Prostate gland (tissue), 2 donors: ENCODE results near the gene NFKBIA. TPM values are rescaled to one million over a fixed set of nuclear protein-coding genes. Genes with fewer than 3 reads are reported as not detected.
"Not testable (repeated sequence)": the region's sequence is repeated elsewhere in the genome, so short reads cannot be mapped to it uniquely, and the experiment has no call there.

ENCODE experiments used
- DNase-seq: peaks from one replicate; pipeline ENCODE4 v3.0.0-alpha.2; 2019; ENCODE audit warnings: low spot score
- H3K27ac ChIP-seq, 2 donors: fragments of 200-600 bp; sonication (generic); 2 replicates each; pipeline ENCODE4 v1.5.1; 2017 to 2019
- H3K27me3 ChIP-seq: fragments of 200-600 bp; sonication (generic); replicated peaks from 2 replicates; pipeline ENCODE4 v1.5.1; 2019; ENCODE audit not compliant: insufficient read depth
- H3K36me3 ChIP-seq, 2 donors: fragments of 200-600 bp; sonication (generic); 1 replicate in 1 of 2; 2 replicates in 1 of 2; pipeline versions ENCODE4 v1.5.1 to v1.8.1; 2017 to 2019
- H3K4me1 ChIP-seq: fragments of 200-600 bp; sonication (generic); replicated peaks from 2 replicates; pipeline ENCODE4 v1.5.1; 2019
- H3K4me3 ChIP-seq, 2 donors: fragments of 200-600 bp; sonication (generic); 2 replicates each; pipeline ENCODE4 v1.5.1; 2017 to 2019
- H3K9me3 ChIP-seq: fragments of 200-600 bp; sonication (generic); 2 replicates; pipeline ENCODE4 v1.5.1; 2017
- POLR2A ChIP-seq: fragments of 450-650 bp; IDR thresholded peaks from one replicate; pipeline ENCODE4 v1.6.1; 2016; ENCODE audit warnings: antibody characterized with exemption, mild to moderate bottlenecking
- POLR2AphosphoS5 ChIP-seq: sonication (generic); formaldehyde crosslinking; IDR thresholded peaks from one replicate; pipeline ENCODE4 v1.6.1; 2017; ENCODE audit warnings: antibody characterized with exemption
- WGBS: methylation state at CpG from one replicate; pipeline ENCODE4 v1.1.5; 2018; 5-methylcytosine and 5-hydroxymethylcytosine counted together
- intact Hi-C: fragments of 100-400 bp; cut with DNase I; formaldehyde crosslinking; loops from one replicate; pipeline ENCODE4 v1.14.2; 2022
- total RNA-seq, 2 donors: library from RNA; depleted of rRNA; stranded (reverse); fragments of >200 nt; gene quantifications; one replicate each; pipeline ENCODE4 v1.1.0, GENCODE V29; 2016
- TF ChIP-seq, protein P1 (sequence below), 4 experiments: fragments of 200-600 bp in 2 of 4; fragments of 450-650 bp in 2 of 4; sonication (generic) in 2 of 4; IDR thresholded peaks; 1 replicate in 3 of 4; 2 replicates in 1 of 4; pipeline ENCODE4 v1.5.1; 2016 to 2019; ENCODE audit warnings: antibody characterized with exemption in 4 of 4, mild to moderate bottlenecking in 2 of 4, moderate library complexity in 2 of 4

The NFKBIA gene
- total RNA-seq, 2 donors from 2014 or later, result 294 to 415 TPM

- intact Hi-C loops, result no loop called here
- 35% methylated on average over 5 of the region's 5 CpGs for WGBS
- Histone ChIP-seq H3K4me3 (no peak overlapping the region), H3K27me3 (no peaks in the 10 kb centered on the region), H3K36me3 (no peaks in the 10 kb centered on the region), H3K9me3 (no peaks in the 10 kb centered on the region), H3K4me1 (peaks cover 8% of the 10 kb centered on the region), H3K27ac (peak overlapping the region; percentile 48 to 60)
- TF ChIP-seq POLR2AphosphoS5 (peak; percentile 3), POLR2A (no peak)
- TF ChIP-seq, protein P1, sequence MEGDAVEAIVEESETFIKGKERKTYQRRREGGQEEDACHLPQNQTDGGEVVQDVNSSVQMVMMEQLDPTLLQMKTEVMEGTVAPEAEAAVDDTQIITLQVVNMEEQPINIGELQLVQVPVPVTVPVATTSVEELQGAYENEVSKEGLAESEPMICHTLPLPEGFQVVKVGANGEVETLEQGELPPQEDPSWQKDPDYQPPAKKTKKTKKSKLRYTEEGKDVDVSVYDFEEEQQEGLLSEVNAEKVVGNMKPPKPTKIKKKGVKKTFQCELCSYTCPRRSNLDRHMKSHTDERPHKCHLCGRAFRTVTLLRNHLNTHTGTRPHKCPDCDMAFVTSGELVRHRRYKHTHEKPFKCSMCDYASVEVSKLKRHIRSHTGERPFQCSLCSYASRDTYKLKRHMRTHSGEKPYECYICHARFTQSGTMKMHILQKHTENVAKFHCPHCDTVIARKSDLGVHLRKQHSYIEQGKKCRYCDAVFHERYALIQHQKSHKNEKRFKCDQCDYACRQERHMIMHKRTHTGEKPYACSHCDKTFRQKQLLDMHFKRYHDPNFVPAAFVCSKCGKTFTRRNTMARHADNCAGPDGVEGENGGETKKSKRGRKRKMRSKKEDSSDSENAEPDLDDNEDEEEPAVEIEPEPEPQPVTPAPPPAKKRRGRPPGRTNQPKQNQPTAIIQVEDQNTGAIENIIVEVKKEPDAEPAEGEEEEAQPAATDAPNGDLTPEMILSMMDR (IDR thresholded peaks at IDR 0.05), result no peak
- DNase-seq, result no peak
These were observed 48.3 kb downstream of the NFKBIA start for GRCh38 chr14:35355981-35356841.

GRCh38 chr14:35355235-35355634, 49.3 kb downstream of the NFKBIA start:
- H3K27me3 ChIP-seq, H3K36me3 ChIP-seq, intact Hi-C loops, H3K4me3 ChIP-seq, H3K9me3 ChIP-seq, H3K4me1 ChIP-seq, DNase-seq: not testable (repeated sequence)
- WGBS, result 96% methylated on average over 6 of the region's 6 CpGs
- peak overlapping the region in 1 of 2 donors; percentile 26 for H3K27ac ChIP-seq

DNA sequence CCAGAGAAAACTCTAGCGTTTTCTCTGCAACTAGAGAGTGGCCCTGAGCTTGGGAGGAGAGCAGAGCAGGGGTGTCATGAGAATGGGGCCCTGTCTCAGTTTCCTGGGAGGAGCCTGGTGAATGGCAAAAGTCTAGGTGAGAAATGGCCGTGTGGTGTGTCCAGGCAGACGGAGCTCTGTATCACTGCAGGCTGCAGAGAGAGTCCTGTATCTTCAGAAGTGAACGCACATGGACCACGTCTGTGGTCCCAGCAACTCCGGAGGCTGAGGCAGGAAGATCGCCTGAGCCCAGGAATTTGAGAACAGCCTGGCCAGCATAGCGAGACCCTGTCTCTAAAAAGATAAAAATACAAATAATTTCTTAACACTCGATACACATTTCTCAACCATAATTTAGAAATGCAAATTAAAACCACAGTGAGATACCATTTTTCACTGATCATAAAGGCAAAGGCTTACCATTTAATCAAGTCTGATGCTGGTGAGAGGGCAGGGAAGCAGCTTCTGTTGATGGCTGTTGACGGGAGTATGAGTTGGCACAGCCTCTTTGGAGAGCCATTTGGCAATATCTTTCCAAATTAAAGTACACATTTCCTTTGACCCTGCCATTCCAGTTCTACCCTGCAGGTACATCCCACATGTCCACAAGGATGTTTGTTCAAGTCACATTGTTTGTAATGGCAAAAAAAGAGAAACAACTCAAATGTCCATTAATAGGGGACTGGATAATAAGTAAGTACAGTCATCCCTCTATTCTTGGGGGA, 51.0 kb downstream of the NFKBIA start:
- H3K9me3 ChIP-seq, result no peaks in the 10 kb centered on the region
- no peaks in the 10 kb centered on the region for H3K36me3 ChIP-seq
- peaks cover 8% of the 10 kb centered on the region for H3K4me1 ChIP-seq
- no peak overlapping the region for H3K4me3 ChIP-seq
- H3K27ac ChIP-seq, result peak overlapping the region; percentile 41 to 52
- H3K27me3 ChIP-seq, result no peaks in the 10 kb centered on the region
- WGBS, result 71% methylated on average over 10 of the region's 10 CpGs
- TF ChIP-seq POLR2A (no peak), POLR2AphosphoS5 (peak; percentile 82)
- TF ChIP-seq, protein P1 (IDR thresholded peaks at IDR 0.05), result peak in 2 of 4 experiments; percentile 15 to 41
- DNase-seq, result peak; percentile 63
- intact Hi-C loops, result no loop called here

DNA sequence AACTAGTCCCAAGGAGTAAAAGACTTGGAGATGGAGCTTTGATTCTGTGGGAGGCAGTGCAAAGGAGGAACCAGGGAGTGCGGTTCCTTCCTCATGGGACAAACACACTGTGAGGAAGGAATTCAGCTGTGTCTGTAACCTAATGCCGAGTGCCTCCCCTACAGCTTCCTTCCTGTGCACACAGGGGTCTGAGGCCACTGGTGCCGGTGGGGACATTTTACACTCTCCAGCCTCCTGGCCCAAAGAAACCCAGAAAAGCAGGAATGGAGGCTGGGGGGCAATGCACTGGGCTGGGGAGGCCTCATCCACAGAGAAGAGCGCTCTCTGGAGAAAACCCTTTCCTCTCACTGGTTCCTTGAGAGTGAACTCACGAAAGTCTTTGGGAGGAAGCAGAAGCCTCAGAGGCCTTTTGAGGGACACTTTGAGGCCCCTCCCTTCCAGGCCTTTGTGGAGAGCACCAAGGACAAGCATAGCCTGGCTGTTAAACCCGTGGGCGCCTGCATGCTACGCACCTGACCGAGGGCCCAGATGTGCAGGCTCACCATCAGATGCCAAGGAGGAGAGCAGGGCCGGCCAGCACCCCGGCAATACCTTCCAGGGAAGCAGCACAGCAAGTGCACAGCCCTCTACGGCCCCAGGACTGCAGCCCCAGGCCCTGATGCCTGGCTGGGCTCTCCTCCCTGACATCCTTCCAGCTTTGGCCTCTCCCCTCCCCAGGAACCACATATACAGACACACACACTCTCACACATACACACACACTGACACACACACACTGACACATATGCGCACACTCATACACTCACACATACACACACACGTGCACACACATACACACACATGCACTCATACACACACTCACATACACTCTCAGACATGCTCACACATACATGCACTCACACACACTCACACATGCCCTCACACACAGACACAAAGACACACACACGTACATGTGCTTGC, 52.0 kb downstream of the NFKBIA start:
- DNase-seq, result no peak
- Histone ChIP-seq H3K27ac (peak overlapping the region in 1 of 2 donors; percentile 52), H3K27me3 (no peaks in the 10 kb centered on the region), H3K9me3 (no peaks in the 10 kb centered on the region), H3K4me1 (peaks cover 8% of the 10 kb centered on the region), H3K36me3 (no peaks in the 10 kb centered on the region), H3K4me3 (no peak overlapping the region)
- TF ChIP-seq, protein P1 (IDR thresholded peaks at IDR 0.05), result no peak
- TF ChIP-seq POLR2AphosphoS5 (no peak), POLR2A (no peak)
- intact Hi-C loops, result no loop called here
- WGBS, result 72% methylated on average over 15 of the region's 15 CpGs
